Lower lobe of right lung (tissue), 2 donors: ENCODE data around the gene NTN3. TPM values are rescaled to one million over a fixed set of nuclear protein-coding genes. Genes with fewer than 3 reads are reported as not detected.
A peak's percentile ranks its signal among the peaks of the same experiment; 100 is the strongest.

Experiments
- ATAC-seq, 2 donors: fragments of 200-7000 bp; cut with Tn5 transposase; one replicate each; pipeline ENCODE4 v1.9.1; 2020 to 2022; ENCODE audit warnings: mild to moderate bottlenecking in 2 of 2, moderate library complexity in 2 of 2
- DNase-seq: peaks from one replicate; pipeline ENCODE4 v3.0.0-alpha.2; 2020
- H3K27ac ChIP-seq: fragments of 200-600 bp; one replicate; pipeline ENCODE4 v1.8.0; 2022
- H3K27me3 ChIP-seq: fragments of 200-600 bp; one replicate; pipeline ENCODE4 v1.8.0; 2022; ENCODE audit warnings: low read depth
- H3K36me3 ChIP-seq: fragments of 200-600 bp; one replicate; pipeline ENCODE4 v1.8.0; 2022; ENCODE audit warnings: mild to moderate bottlenecking
- H3K4me1 ChIP-seq: fragments of 200-600 bp; one replicate; pipeline ENCODE4 v1.8.0; 2022
- H3K4me3 ChIP-seq: fragments of 200-600 bp; one replicate; pipeline ENCODE4 v1.8.0; 2022; ENCODE audit warnings: mild to moderate bottlenecking
- H3K9me3 ChIP-seq: fragments of 200-600 bp; one replicate; pipeline ENCODE4 v1.8.0; 2022
- intact Hi-C: fragments of 100-400 bp; cut with DNase I; formaldehyde crosslinking; loops from one replicate; pipeline ENCODE4 v1.11.0; 2022
- total RNA-seq: library from RNA; stranded (reverse); fragmentation: NEBNext Ultra II Directional; extraction: Animal tissue kit (Norgen Biotek cat#: 25700); gene quantifications from one replicate; pipeline ENCODE4 v1.2.1, GENCODE V29; 2021
- TF ChIP-seq, protein P1 (sequence below): fragments of 200-600 bp; IDR thresholded peaks from one replicate; pipeline ENCODE4 v1.8.0; 2022; ENCODE audit warnings: antibody characterized with exemption, mild to moderate bottlenecking
- donor health status: DM: no; HTN: yes; CAD: no; lungs with severe emphysema.

NTN3 gene
- total RNA-seq, 1 donor from 2014 or later, result 0.24 TPM

DNA sequence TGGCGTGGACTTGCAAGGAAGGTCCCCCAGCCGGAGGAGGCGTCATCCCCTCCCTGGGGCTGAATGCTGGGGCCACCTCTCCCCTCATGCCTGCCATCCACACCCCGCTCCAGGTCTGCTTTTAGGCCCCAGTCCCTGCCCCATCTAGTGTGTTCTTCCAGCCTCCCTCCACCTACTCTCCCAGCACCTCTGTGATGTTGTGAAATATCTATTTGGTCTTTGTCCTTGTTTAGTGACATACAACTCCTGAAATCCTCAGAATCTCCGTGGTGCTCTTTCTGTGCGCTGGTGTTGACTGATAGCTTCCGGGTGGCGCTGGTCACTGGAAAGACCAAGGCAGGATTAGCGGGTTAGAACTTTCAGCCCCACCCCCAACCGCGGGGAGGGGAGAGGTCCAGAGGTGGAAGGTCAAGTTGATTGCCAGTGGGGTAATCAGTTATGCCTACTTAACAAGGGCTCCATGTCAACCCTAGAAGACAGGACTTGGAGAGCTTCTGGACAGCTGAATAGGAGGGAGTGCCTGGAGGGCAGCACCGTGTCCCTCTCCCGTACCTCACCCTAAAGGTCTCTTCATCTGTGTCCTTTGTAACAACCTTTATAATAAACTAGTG lies 13.9 kb downstream of the NTN3 start:
- Histone ChIP-seq H3K9me3 (no peaks in the 10 kb centered on the region), H3K27ac (peak overlapping the region; percentile 47), H3K27me3 (no peaks in the 10 kb centered on the region), H3K4me3 (no peak overlapping the region), H3K36me3 (no peaks in the 10 kb centered on the region), H3K4me1 (peaks cover 71% of the 10 kb centered on the region)
- intact Hi-C loops, result no loop called here
- ATAC-seq (no peak), DNase-seq (no peak)
- TF ChIP-seq, protein P1, sequence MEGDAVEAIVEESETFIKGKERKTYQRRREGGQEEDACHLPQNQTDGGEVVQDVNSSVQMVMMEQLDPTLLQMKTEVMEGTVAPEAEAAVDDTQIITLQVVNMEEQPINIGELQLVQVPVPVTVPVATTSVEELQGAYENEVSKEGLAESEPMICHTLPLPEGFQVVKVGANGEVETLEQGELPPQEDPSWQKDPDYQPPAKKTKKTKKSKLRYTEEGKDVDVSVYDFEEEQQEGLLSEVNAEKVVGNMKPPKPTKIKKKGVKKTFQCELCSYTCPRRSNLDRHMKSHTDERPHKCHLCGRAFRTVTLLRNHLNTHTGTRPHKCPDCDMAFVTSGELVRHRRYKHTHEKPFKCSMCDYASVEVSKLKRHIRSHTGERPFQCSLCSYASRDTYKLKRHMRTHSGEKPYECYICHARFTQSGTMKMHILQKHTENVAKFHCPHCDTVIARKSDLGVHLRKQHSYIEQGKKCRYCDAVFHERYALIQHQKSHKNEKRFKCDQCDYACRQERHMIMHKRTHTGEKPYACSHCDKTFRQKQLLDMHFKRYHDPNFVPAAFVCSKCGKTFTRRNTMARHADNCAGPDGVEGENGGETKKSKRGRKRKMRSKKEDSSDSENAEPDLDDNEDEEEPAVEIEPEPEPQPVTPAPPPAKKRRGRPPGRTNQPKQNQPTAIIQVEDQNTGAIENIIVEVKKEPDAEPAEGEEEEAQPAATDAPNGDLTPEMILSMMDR, result no peak

DNA sequence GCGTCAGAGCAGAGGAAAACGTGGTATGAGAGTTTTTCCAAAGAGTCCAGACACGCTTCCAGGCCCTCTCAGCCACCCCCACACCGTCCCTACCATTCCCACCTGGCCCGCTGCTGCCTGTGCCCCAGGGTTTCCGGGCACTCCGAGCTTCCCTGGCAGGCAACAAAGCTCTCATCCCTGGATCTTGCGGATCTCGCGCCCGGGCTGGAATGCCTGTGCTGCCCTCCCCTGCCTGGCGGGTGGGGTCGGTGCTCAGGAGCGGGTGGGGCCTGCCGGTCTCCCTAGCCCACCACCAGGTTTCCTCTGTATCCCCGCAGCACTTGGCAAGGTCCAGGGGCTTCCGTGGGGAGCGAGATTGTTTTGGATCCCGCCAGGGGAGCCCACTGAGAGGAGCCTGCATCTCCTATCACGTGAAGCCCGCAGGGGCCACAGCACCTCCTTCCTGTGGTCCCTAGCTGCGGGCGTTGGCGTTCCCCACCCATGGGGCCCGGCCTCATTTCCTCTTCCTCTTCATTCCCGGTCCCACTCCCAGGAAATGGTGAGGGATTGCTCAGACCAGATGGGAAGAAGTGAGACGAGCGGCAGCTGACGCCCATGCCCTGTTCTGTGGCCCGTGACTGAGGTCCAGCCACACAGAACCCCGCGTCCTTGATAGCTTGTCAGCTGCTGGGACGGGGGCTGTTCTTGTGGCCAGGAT lies 14.9 kb downstream of the NTN3 start:
- H3K36me3 ChIP-seq, result no peaks in the 10 kb centered on the region
- TF ChIP-seq, protein P1, result no peak
- H3K27me3 ChIP-seq, result no peaks in the 10 kb centered on the region
- H3K27ac ChIP-seq, result peak overlapping the region; percentile 47
- no peaks in the 10 kb centered on the region for H3K9me3 ChIP-seq
- no peak overlapping the region for H3K4me3 ChIP-seq
- peaks cover 67% of the 10 kb centered on the region for H3K4me1 ChIP-seq
- ATAC-seq, result no peak
- intact Hi-C loops, result no loop called here
- peak; percentile 47 for DNase-seq

DNA sequence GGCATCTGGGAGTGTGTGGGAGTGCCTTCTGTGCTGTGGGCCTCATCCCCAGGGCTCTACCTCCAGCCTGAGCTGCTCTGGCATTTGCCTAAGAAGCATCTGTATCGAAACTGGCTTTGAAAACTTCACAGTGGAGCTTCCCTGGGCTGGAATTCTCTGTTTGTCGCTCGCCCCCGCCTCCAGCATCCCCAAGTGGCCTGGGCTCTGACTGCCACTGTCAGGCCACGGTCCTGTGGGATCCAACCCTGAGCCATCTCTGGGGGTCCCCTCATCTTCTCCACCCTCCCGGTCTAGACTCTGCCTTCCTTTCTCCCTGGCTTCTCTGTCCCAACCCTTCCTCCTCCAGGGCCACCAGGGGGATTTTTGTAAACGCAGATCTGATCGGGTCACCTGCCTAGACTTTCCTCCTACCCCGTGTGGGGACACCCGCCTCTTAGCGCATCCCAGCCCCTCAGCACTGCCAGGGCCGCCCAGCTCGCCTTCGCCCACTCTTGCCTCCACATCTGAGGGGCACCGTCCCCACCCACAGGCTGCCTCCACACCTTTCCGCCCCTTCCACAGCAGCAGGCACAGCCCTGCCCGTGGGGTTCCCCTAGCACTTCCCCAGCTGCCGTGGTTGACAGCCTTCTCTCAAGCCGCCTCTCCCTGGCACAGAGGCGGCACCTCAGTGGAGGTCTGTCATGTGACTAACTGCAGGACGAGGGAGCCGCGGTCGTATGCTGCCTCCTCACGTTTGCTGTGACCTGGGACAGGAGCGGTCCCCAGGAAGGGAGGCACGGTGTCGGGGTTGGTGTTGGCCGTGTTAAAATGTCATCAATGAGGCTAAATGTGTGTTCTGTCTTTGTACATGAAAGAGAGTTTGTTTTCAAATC lies 15.8 kb downstream of the NTN3 start:
- intact Hi-C loops, result no loop called here
- H3K4me3 ChIP-seq, result no peak overlapping the region
- DNase-seq (peak; percentile 85), ATAC-seq (peak; percentile 81 to 84)
- TF ChIP-seq, protein P1, result peak; percentile 27
- H3K27ac ChIP-seq, result peak overlapping the region; percentile 47
- H3K4me1 ChIP-seq, result peaks cover 60% of the 10 kb centered on the region
- no peaks in the 10 kb centered on the region for H3K36me3 ChIP-seq
- no peaks in the 10 kb centered on the region for H3K9me3 ChIP-seq
- H3K27me3 ChIP-seq, result no peaks in the 10 kb centered on the region

DNA sequence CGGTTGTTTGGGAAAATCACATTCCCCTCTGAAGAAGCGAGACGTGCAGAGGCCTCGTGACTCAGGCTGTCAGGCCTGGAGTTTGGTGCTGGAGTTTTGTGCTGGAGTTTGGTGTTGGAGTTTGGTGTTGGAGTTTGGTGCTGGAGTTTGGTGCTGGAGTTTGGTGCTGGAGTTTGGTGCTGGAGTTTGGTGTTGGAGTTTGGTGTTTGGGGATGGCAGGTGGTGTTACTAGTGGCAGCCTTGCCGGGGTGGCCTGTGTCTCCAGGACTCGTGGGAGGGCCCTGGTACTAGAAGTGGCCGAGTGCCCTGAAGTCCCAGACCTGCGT lies 16.4 kb downstream of the NTN3 start:
- intact Hi-C loops, result no loop called here
- DNase-seq, result no peak
- no peaks in the 10 kb centered on the region for H3K9me3 ChIP-seq
- ATAC-seq, result no peak
- H3K27me3 ChIP-seq, result no peaks in the 10 kb centered on the region
- TF ChIP-seq, protein P1, result no peak
- no peak overlapping the region for H3K27ac ChIP-seq
- no peaks in the 10 kb centered on the region for H3K36me3 ChIP-seq
- H3K4me3 ChIP-seq, result no peak overlapping the region
- H3K4me1 ChIP-seq, result peaks cover 54% of the 10 kb centered on the region

DNA sequence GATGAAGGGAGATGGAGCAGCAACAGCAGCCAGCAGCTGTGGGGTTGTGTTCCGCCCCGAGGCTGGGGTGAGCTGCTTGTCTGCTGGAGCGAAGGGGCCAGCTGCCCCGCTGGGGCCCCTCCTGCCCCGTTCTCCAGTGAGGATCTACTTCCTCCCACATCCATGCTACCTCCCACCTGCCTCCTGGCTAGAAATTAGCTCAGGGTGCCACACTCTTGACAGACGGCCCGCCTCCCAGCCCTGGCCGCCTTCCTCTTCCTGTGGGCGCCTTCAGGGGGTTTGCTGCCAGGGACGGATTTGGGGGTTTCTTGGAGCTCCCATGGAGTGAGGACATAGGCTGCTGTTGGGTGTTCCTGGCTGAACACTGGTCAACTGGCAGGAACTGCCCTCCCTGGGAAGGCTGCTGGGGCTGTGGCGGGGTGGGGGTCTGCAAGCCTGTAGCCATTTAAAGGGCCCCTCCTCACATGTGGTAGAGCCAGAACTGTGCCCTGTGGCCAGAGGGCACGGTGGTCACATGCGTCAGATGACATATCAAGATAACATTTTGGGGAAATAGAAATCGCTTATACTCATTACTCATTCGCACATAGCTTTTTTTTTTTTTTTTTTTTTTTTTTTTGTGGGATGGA lies 16.9 kb downstream of the NTN3 start:
- H3K4me3 ChIP-seq, result no peak overlapping the region
- H3K27me3 ChIP-seq, result no peaks in the 10 kb centered on the region
- DNase-seq (no peak), ATAC-seq (no peak)
- H3K9me3 ChIP-seq, result no peaks in the 10 kb centered on the region
- TF ChIP-seq, protein P1, result no peak
- H3K27ac ChIP-seq, result no peak overlapping the region
- intact Hi-C loops, result no loop called here
- peaks cover 49% of the 10 kb centered on the region for H3K4me1 ChIP-seq
- no peaks in the 10 kb centered on the region for H3K36me3 ChIP-seq
